Measurements from ENCODE around the gene STXBP5.

- TF ChIP-seq GATA2 (IDR thresholded peaks at IDR 0.05; ENCODE audit: low read depth, low read length) (no peak), GATA3 (IDR thresholded peaks at IDR 0.05; ENCODE audit: low read depth, low read length) (no peak)
Observed at GRCh38 chr6:147401779-147402178, 197.6 kb downstream of the STXBP5 start.
